Stimulated activated naive CD8-positive, alpha-beta T cell treated with anti-CD3 and anti-CD28 coated beads, Interleukin-15, amount 100 ng/mL, for 72 hours (primary cell): ENCODE data around the gene SOCS1.

Experiments used
- ATAC-seq: fragments of 150-1000 bp; cut with Tn5 transposase; 2 replicates; pipeline ENCODE4 v1.10.0; 2021; ENCODE audit warnings: mild to moderate bottlenecking, moderate library complexity
- DNase-seq, 2 donors: peaks; one replicate each; pipeline ENCODE4 v3.0.0; 2021 to 2022
- H3K27ac Mint-ChIP-seq, 2 donors: one replicate each; pipeline ENCODE4 v1.8.0; 2022; ENCODE audit warnings: mild to moderate bottlenecking in 2 of 2, mixed read lengths in 2 of 2, moderate library complexity in 2 of 2
- H3K27me3 Mint-ChIP-seq: one replicate; pipeline ENCODE4 v1.8.0; 2022; ENCODE audit warnings: mixed read lengths
- H3K4me1 Mint-ChIP-seq: one replicate; pipeline ENCODE4 v1.8.0; 2022; ENCODE audit warnings: mild to moderate bottlenecking, mixed read lengths
- H3K4me3 Mint-ChIP-seq, 2 donors: one replicate each; pipeline ENCODE4 v1.8.0; 2022; ENCODE audit warnings: mild to moderate bottlenecking in 2 of 2, mixed read lengths in 2 of 2, moderate library complexity in 1 of 2
- H3K9me3 Mint-ChIP-seq, 2 donors: one replicate each; pipeline ENCODE4 v1.8.0; 2022; ENCODE audit warnings: mixed read lengths in 2 of 2

Gene SOCS1

GRCh38 chr16:11274964-11275363, 19.0 kb upstream of the SOCS1 start:
- Mint-ChIP-seq H3K4me3 (no peak overlapping the region), H3K27me3 (no peaks in the 10 kb centered on the region), H3K4me1 (peaks cover 6% of the 10 kb centered on the region), H3K9me3 (no peaks in the 10 kb centered on the region), H3K27ac (peak overlapping the region in 1 of 2 donors; percentile 68)
- ATAC-seq (no peak), DNase-seq (no peak)

- Mint-ChIP-seq H3K27me3 (no peaks in the 10 kb centered on the region), H3K27ac (no peak overlapping the region), H3K9me3 (no peaks in the 10 kb centered on the region), H3K4me3 (no peak overlapping the region), H3K4me1 (no peaks in the 10 kb centered on the region)
- DNase-seq, result no peak
- ATAC-seq, result no peak
Observed at GRCh38 chr16:11273721-11274324, 17.8 kb upstream of the SOCS1 start.

DNA sequence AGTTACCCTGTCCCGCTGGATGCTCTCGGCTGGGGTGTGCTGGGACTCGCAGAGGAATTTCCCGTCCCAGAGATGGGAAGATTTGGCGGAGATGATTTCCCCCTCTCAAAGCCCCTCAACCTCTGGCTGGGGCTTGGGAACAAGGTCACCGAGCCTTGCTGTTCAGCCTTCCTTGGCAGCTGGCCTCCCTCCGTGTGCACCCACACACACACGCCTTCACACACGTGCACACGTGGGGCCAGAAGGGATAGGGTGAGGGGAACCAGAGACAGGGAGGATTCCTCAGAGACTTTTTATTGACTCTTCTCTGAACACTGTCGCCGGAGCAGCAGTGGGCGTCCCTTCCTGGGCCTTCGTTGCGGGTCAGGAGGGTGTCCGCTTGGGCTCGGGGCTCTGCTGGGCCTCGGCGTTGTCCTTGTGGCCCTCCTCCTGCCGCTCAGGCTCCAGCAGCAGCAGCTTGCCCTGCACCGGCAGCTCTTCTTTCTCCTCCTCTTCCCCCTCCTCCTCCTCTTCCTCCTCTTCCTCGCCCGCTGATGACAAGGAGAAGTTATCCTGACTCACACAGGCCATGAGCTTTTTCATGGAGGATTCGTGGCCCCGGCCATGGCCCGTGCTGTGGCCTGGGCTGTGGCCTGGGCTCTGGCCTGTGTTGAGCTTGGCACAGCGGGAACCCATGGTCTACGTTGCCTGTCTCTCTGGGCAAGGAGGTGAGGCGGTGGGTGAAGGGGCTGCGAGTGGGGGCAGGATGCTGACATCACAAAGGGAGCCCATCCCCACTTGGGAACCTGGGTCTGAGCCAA, 17.1 kb upstream of the SOCS1 start, which contains the start of gene PRM3:
TSS of gene PRM3 (minus strand) at position 709 of the 800 bp plus-strand sequence. CDS start at position 675, 34 bp downstream.
- no peaks in the 10 kb centered on the region for H3K4me1 Mint-ChIP-seq
- ATAC-seq (no peak), DNase-seq (no peak)
- peaks cover 0 to 6% of the 10 kb centered on the region in 2 donors for H3K9me3 Mint-ChIP-seq
- no peak within 1 kb of the TSS for H3K4me3 Mint-ChIP-seq
- H3K27ac Mint-ChIP-seq, result peak within 1 kb of the TSS in 1 of 2 donors; percentile 60
- H3K27me3 Mint-ChIP-seq, result no peaks in the 10 kb centered on the region

GRCh38 chr16:11272484-11272883, 16.5 kb upstream of the SOCS1 start:
- H3K27ac Mint-ChIP-seq, result no peak overlapping the region
- H3K4me1 Mint-ChIP-seq, result no peaks in the 10 kb centered on the region
- H3K27me3 Mint-ChIP-seq, result no peaks in the 10 kb centered on the region

DNA sequence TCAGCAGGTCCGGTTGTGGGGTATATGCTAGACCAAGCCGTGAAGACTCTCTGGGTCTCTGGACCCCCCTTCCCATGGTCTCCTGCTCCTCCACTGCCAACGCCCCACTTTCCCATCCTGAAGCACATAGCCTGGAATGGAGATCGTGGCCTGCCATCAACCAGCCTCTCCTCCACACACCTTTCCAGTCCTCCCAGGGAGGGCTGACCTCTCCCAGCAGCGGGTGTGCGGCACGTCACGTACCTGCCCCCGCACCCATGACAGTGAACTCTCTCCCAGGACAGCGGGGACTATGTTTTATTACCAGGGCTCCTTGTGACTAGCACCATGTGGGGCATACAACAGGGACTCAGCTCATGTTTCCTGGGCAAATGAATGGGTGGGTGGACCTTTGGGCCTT, 15.6 kb upstream of the SOCS1 start:
- ATAC-seq (no peak), DNase-seq (no peak)
- no peaks in the 10 kb centered on the region for H3K4me1 Mint-ChIP-seq
- no peak overlapping the region for H3K27ac Mint-ChIP-seq
- no peak overlapping the region for H3K4me3 Mint-ChIP-seq
- no peaks in the 10 kb centered on the region for H3K27me3 Mint-ChIP-seq
- H3K9me3 Mint-ChIP-seq, result peaks cover 0 to 6% of the 10 kb centered on the region in 2 donors

More at GRCh38 chr16:11272484-11272883, 16.5 kb upstream of the SOCS1 start:
- no peak for DNase-seq
- Mint-ChIP-seq H3K4me3 (no peak overlapping the region), H3K9me3 (peaks cover 0 to 6% of the 10 kb centered on the region in 2 donors)
- no peak for ATAC-seq

DNA sequence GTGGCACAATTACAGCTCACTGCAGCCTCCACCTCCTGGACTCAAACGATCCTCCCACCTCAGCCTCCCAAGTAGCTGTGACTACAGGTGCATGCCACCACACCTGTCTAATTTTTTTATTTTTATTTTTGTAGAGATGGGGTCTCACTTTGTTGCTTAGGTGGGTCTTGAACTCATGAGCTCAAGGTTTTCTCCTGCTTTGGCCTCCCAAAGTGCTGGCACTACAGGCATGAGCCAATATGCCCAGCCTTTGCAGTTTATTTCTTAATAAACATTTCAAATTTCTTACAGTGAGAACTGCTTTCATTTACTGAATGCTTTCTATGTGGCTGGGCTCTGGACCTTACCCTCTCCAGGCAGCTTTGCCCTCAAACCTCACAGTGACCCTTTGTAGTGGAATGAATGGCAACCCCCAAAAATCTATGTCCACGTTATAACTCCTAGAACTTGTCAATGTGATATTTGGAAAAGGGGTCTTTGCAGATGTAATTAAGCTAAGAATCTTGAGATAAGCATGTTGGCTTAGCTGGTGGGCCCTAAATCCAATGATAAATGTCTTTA, 14.7 kb upstream of the SOCS1 start:
- H3K9me3 Mint-ChIP-seq, result peaks cover 0 to 6% of the 10 kb centered on the region in 2 donors
- H3K4me1 Mint-ChIP-seq, result no peaks in the 10 kb centered on the region
- no peak overlapping the region for H3K4me3 Mint-ChIP-seq
- ATAC-seq (no peak), DNase-seq (no peak)
- H3K27ac Mint-ChIP-seq, result no peak overlapping the region
- no peaks in the 10 kb centered on the region for H3K27me3 Mint-ChIP-seq

DNA sequence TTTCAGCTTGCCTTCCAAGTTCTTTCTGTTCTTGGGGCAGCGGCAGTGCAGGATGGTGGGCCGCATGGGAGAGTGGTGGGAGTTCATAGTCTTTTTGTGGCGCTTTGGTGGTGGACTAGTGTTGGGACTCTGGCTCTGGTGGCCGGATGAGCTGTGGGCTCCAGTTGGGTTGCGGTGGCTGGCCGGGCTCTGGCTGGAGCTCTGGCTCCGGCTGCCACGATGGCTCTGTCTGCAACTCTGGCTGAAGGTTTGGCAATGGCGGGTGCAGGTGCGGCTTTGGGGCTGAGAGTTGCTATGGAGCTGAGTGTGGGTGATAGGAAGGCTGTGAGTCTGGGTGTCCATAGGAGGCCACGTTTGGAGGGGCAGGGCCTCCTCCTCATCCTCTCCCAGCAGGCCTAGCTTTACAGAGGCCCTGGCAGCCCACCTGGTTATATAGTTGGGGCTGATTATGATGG, 12.9 kb upstream of the SOCS1 start, which contains the start of gene TNP2:
TSS of gene TNP2 (minus strand) at position 405 of the 455 bp plus-strand sequence. CDS start at position 342, 63 bp downstream.
- Mint-ChIP-seq H3K27ac (no peak within 1 kb of the TSS), H3K9me3 (peaks cover 0 to 6% of the 10 kb centered on the region in 2 donors), H3K4me3 (no peak within 1 kb of the TSS), H3K27me3 (no peaks in the 10 kb centered on the region), H3K4me1 (peaks cover 9% of the 10 kb centered on the region)
- DNase-seq (no peak), ATAC-seq (no peak)

- no peak for DNase-seq
- Mint-ChIP-seq H3K4me1 (peaks cover 34% of the 10 kb centered on the region), H3K4me3 (no peak overlapping the region), H3K9me3 (peaks cover 0 to 6% of the 10 kb centered on the region in 2 donors), H3K27me3 (peaks cover 4% of the 10 kb centered on the region), H3K27ac (no peak overlapping the region)
- no peak for ATAC-seq
Observed at GRCh38 chr16:11265124-11265523, 9.1 kb upstream of the SOCS1 start.

- Mint-ChIP-seq H3K4me3 (peak overlapping the region; percentile 57 to 76), H3K9me3 (peaks cover 0 to 6% of the 10 kb centered on the region in 2 donors)
- peak; percentile 27 for ATAC-seq
Observed at GRCh38 chr16:11264155-11264832, 8.3 kb upstream of the SOCS1 start.

DNA sequence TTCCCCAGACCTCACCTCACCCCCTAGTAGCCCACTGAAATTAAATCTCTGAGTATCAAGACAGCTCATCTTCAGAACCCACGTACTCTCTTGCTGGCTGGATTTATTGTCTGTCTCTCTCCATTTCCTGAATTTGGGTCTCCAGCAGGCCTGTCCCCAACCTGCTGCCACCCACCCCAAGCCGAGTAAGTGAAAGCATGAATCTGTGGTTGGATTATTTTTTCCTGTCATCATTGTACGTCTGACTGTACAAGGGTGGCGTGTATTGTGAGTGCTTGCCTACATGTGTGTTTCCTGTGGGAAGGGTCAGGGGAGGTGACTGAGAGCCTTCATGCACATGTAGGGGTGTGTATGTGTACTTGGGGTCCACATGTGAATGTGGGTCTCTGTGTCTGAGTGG, 7.7 kb upstream of the SOCS1 start:
- ATAC-seq (peak; percentile 95), DNase-seq (peak; percentile 50 to 87)
- Mint-ChIP-seq H3K27ac (peak overlapping the region; percentile 54 to 82), H3K4me1 (peaks cover 47% of the 10 kb centered on the region), H3K4me3 (peak overlapping the region; percentile 57 to 76), H3K27me3 (peaks cover 12% of the 10 kb centered on the region), H3K9me3 (peaks cover 0 to 6% of the 10 kb centered on the region in 2 donors)

More at GRCh38 chr16:11264155-11264832, 8.3 kb upstream of the SOCS1 start:
- Mint-ChIP-seq H3K4me1 (peaks cover 42% of the 10 kb centered on the region), H3K27me3 (peaks cover 12% of the 10 kb centered on the region), H3K27ac (peak overlapping the region in 1 of 2 donors; percentile 82)
- no peak for DNase-seq

GRCh38 chr16:11262915-11263314, 6.9 kb upstream of the SOCS1 start:
- ATAC-seq, result no peak
- peaks cover 56% of the 10 kb centered on the region for H3K4me1 Mint-ChIP-seq
- H3K27ac Mint-ChIP-seq, result no peak overlapping the region
- H3K4me3 Mint-ChIP-seq, result peak overlapping the region in 1 of 2 donors; percentile 28
- DNase-seq, result no peak
- no peaks in the 10 kb centered on the region for H3K9me3 Mint-ChIP-seq
- peaks cover 12% of the 10 kb centered on the region for H3K27me3 Mint-ChIP-seq

- H3K4me1 Mint-ChIP-seq, result peaks cover 68% of the 10 kb centered on the region
- DNase-seq (no peak), ATAC-seq (no peak)
- H3K9me3 Mint-ChIP-seq, result no peaks in the 10 kb centered on the region
- H3K27me3 Mint-ChIP-seq, result peaks cover 12% of the 10 kb centered on the region
- no peak overlapping the region for H3K4me3 Mint-ChIP-seq
- H3K27ac Mint-ChIP-seq, result no peak overlapping the region
Observed at GRCh38 chr16:11260596-11260966, 4.6 kb upstream of the SOCS1 start.

DNA sequence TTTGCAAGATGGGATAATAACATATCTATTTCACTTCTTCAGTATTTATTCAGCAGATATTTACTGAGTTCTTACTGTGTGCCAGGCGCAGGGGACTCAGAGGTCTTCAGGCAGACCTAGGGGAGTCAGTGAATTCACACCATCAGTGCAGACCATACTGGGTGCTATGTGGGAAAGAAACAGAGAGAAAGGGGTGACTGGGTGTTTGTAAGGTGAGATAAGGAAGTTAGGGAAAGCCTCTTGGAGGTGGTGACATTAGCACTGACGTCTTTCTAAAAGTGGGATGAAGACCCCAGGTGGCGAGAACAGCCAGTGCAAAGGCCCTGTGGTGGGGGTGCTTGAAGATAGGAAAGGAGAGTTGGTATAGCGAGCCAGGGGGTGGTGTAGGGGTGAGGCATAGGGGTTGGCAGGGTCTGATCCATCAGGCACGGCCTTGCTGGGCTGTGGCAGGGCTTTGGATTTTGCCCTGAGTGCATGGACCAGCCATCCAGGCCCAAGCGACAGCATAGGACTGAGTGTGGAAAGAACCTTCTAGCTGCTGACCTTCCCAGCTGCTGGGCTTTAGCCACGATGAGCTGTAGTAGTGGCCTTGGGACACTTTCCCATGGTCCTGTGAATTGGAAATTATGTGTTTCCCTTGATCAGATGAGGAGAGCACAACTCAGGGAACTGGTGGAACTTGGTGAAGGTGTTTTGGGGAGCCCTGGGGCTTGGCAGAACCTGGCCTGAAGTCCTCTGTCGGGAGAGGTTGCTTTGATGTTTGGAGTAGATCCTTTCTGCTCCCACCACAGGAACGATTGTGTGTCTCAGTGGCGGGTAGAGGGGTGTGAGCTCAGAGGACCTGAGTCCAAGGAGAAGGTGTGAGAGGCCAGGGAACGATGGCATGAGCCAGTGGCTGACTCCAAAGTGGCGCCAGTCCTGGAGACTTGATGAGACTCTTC, 3.9 kb upstream of the SOCS1 start:
- Mint-ChIP-seq H3K4me3 (peak overlapping the region in 1 of 2 donors; percentile 21), H3K27me3 (peaks cover 12% of the 10 kb centered on the region), H3K4me1 (peaks cover 68% of the 10 kb centered on the region), H3K9me3 (no peaks in the 10 kb centered on the region), H3K27ac (peak overlapping the region in 1 of 2 donors; percentile 28)
- no peak for DNase-seq
- no peak for ATAC-seq
